OCI-LY1 (cell line): ENCODE results near the gene SNAI3.

ENCODE experiments used
- H2AFZ ChIP-seq: fragments of 200-600 bp; sonication (generic), shearing (Covaris generic); 2 replicates; pipeline ENCODE4 v1.6.0; 2014; ENCODE audit warnings: antibody characterized with exemption, mild to moderate bottlenecking, low read length
- H3F3A ChIP-seq: fragments of 200-600 bp; sonication (generic), shearing (Covaris generic); 2 replicates; pipeline ENCODE4 v1.6.0; 2014; ENCODE audit warnings: mild to moderate bottlenecking, antibody characterized with exemption, low read length, moderate library complexity; ENCODE audit not compliant: insufficient read depth
- H3K27ac ChIP-seq: fragments of 200-600 bp; sonication (generic); 2 replicates; pipeline ENCODE4 v1.5.1; 2014; ENCODE audit warnings: low read length, mixed run types, mild to moderate bottlenecking, low read depth; ENCODE audit not compliant: poor library complexity, severe bottlenecking
- H3K27me3 ChIP-seq: fragments of 200-600 bp; sonication (generic); 2 replicates; pipeline ENCODE4 v1.6.0; 2014; ENCODE audit warnings: antibody characterized with exemption, mild to moderate bottlenecking, low read length, moderate library complexity; ENCODE audit not compliant: insufficient read depth
- H3K36me3 ChIP-seq: fragments of 200-600 bp; sonication (generic); 2 replicates; pipeline ENCODE4 v1.6.1; 2014; ENCODE audit warnings: mild to moderate bottlenecking, antibody characterized with exemption, low read length, moderate library complexity, mixed read lengths; ENCODE audit not compliant: insufficient read depth
- H3K4me1 ChIP-seq: fragments of 200-600 bp; sonication (generic); 2 replicates; pipeline ENCODE4 v1.5.1; 2014; ENCODE audit warnings: mild to moderate bottlenecking, low read length, moderate library complexity; ENCODE audit not compliant: insufficient read depth, severe bottlenecking
- H3K4me2 ChIP-seq: fragments of 200-600 bp; sonication (generic), shearing (Covaris generic); 2 replicates; pipeline ENCODE4 v1.6.1; 2014; ENCODE audit warnings: low read length
- H3K4me3 ChIP-seq: fragments of 200-600 bp; sonication (generic); 2 replicates; pipeline ENCODE4 v1.5.1; 2014; ENCODE audit warnings: low read length, low read depth, mild to moderate bottlenecking, mixed read lengths; ENCODE audit not compliant: poor library complexity, severe bottlenecking
- H3K79me2 ChIP-seq: fragments of 200-600 bp; shearing (Covaris generic); 2 replicates; pipeline ENCODE4 v1.6.1; 2016; ENCODE audit warnings: mixed run types, low read length, mixed read lengths; ENCODE audit not compliant: insufficient read depth
- H3K9ac ChIP-seq: fragments of 200-600 bp; sonication (generic), shearing (Covaris generic); 2 replicates; pipeline ENCODE4 v1.6.1; 2014; ENCODE audit warnings: mild to moderate bottlenecking, low read length, mixed read lengths
- H3K9me2 ChIP-seq: fragments of 200-600 bp; sonication (generic), shearing (Covaris generic); 2 replicates; pipeline ENCODE4 v1.6.1; 2014; ENCODE audit warnings: low read depth, mild to moderate bottlenecking, low read length, mixed read lengths
- H3K9me3 ChIP-seq: fragments of 200-600 bp; shearing (Covaris generic); 2 replicates; pipeline ENCODE4 v1.6.1; 2014; ENCODE audit warnings: low read length, mixed read lengths
- H4K20me1 ChIP-seq: fragments of 200-600 bp; sonication (generic), shearing (Covaris generic); 2 replicates; pipeline ENCODE4 v1.6.0; 2016; ENCODE audit warnings: mild to moderate bottlenecking, low read length; ENCODE audit not compliant: insufficient read depth
- CTCF ChIP-seq: fragments of 200-600 bp; sonication (generic), shearing (Covaris generic); IDR thresholded peaks from 2 replicates; pipeline ENCODE4 v1.5.1; 2017; ENCODE audit warnings: mild to moderate bottlenecking, antibody characterized with exemption, low read length, moderate library complexity, mixed read lengths
- EZH2 ChIP-seq: fragments of 200-600 bp; sonication (generic), shearing (Covaris generic); IDR thresholded peaks from 2 replicates; pipeline ENCODE4 v1.8.0; 2017; ENCODE audit warnings: borderline replicate concordance, mixed run types, mild to moderate bottlenecking, antibody characterized with exemption, low read length, moderate library complexity, mixed read lengths

The SNAI3 gene

GRCh38 chr16:88681084-88681680 lies 5.1 kb downstream of the SNAI3 start:
- Histone ChIP-seq H3F3A (0 out of 2 replicates have a peak, but pooled peaks cover 3% of the 10 kb centered on the region), H3K9me3 (no peaks in the 10 kb centered on the region), H3K36me3 (peaks cover under 1% of the 10 kb centered on the region; the same call in 1 of the 2 replicates), H3K9me2 (no peaks in the 10 kb centered on the region), H3K27ac (peak overlapping the region; percentile 74), H2AFZ (no peak overlapping the region), H3K4me1 (peaks cover 31% of the 10 kb centered on the region), H4K20me1 (no peaks in the 10 kb centered on the region), H3K4me3 (peak overlapping the region; percentile 48), H3K4me2 (peak overlapping the region; percentile 60), H3K79me2 (no peaks in the 10 kb centered on the region), H3K9ac (peak overlapping the region; percentile 39; the same call in 1 of the 2 replicates), H3K27me3 (no peaks in the 10 kb centered on the region; the same call in 1 of the 2 replicates)
- peak; percentile 83 for TF ChIP-seq CTCF
- TF ChIP-seq EZH2: no peak

- Histone ChIP-seq H2AFZ (no peak overlapping the region), H3K27ac (no peak overlapping the region), H3K4me1 (peaks cover 25% of the 10 kb centered on the region), H3K4me2 (peak overlapping the region; percentile 60), H3K4me3 (no peak overlapping the region), H4K20me1 (no peaks in the 10 kb centered on the region), H3F3A (0 out of 2 replicates have a peak, but pooled peaks cover 3% of the 10 kb centered on the region), H3K36me3 (peaks cover 7% of the 10 kb centered on the region; the same call in 1 of the 2 replicates), H3K27me3 (no peaks in the 10 kb centered on the region; the same call in 1 of the 2 replicates), H3K9me2 (no peaks in the 10 kb centered on the region), H3K79me2 (no peaks in the 10 kb centered on the region), H3K9me3 (no peaks in the 10 kb centered on the region), H3K9ac (no peak overlapping the region)
- TF ChIP-seq CTCF (no peak), EZH2 (no peak)
These were observed 5.7 kb downstream of the SNAI3 start for GRCh38 chr16:88680554-88681083.

- Histone ChIP-seq H3K27ac (no peak overlapping the region), H2AFZ (no peak overlapping the region), H4K20me1 (no peaks in the 10 kb centered on the region)
These were observed 7.9 kb downstream of the SNAI3 start for GRCh38 chr16:88678224-88678979.

More at GRCh38 chr16:88678224-88678979, 7.9 kb downstream of the SNAI3 start:
- H3K9ac ChIP-seq: no peak overlapping the region
- H3K9me2 ChIP-seq: no peaks in the 10 kb centered on the region
- H3K4me2 ChIP-seq: no peak overlapping the region
- no peaks in the 10 kb centered on the region; the same call in 1 of the 2 replicates for H3K27me3 ChIP-seq
- H3K79me2 ChIP-seq: no peaks in the 10 kb centered on the region
- peaks cover 23% of the 10 kb centered on the region for H3K36me3 ChIP-seq
- H3K4me3 ChIP-seq: no peak overlapping the region
- H3K4me1 ChIP-seq: peaks cover 21% of the 10 kb centered on the region
- H3F3A ChIP-seq: 0 out of 2 replicates have a peak, but pooled peaks cover 3% of the 10 kb centered on the region
- TF ChIP-seq CTCF (no peak), EZH2 (no peak)
- H3K9me3 ChIP-seq: no peaks in the 10 kb centered on the region
